Measurements from ENCODE around the gene FAM153A. TPM values are rescaled to one million over a fixed set of nuclear protein-coding genes. Genes with fewer than 3 reads are reported as not detected.
A peak's percentile ranks its signal among the peaks of the same experiment; 100 is the strongest.
"Not testable (repeated sequence)": the region's sequence is repeated elsewhere in the genome, so short reads cannot be mapped to it uniquely, and the experiment has no call there.

FAM153A gene
- total RNA-seq, 1 experiment from 2014 or later: 1.2 TPM

DNA sequence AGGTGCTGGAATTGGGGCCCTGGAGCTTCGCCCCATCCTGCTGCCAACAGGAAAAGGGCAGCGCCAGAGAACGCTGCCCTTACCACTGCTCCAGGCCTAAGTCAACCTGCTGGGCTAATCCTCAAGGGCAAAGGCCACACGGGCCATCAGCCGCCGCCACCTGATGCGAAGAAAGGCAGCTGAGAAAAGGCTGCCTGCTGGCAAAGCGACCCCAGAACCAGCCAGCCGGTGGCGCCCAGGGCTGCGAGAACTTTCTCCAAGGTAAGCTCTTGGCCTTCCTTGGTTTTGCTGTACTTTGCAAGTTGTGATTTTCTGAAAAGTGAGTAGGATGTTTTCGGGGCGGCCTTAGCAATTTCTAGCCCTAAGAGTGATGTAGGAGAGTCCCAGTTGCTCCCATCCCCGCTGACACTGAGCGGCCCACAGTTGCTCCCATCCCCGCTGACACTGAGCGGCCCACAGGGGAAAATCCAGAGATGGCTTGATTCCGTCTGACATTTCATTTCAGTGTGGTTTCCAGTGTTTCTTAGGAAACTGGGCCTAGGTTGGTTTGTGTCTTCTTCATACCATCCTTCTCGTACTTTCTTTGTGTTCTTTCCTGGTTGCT is 15.6 kb upstream of the FAM153A start:
- not testable (repeated sequence) for H3K4me1 Mint-ChIP-seq; H3K23ac ChIP-seq (ENCODE audit: insufficient read length, low read depth, low read length); H3K27me3 Mint-ChIP-seq (ENCODE audit: low read depth); H3K4me2 ChIP-seq (ENCODE audit: insufficient read depth, insufficient read length, low read length); DNase-seq; H4K91ac ChIP-seq (ENCODE audit: insufficient read length, low read depth, low read length); H2AK5ac ChIP-seq (ENCODE audit: insufficient read length, low read length); H3K4ac ChIP-seq (ENCODE audit: low read depth, low read length); H3K79me1 ChIP-seq (ENCODE audit: insufficient read depth, low read depth, low read length, poor library complexity, severe bottlenecking); H3K4me3 Mint-ChIP-seq; H3K18ac ChIP-seq (ENCODE audit: insufficient read length, low read depth, low read length); H3K36me3 Mint-ChIP-seq (ENCODE audit: insufficient read depth in 1 of 3, low read depth in 3 of 3); H3K27me3 ChIP-seq (ENCODE audit: insufficient read depth, low read length); H3K27ac Mint-ChIP-seq; H2BK5ac ChIP-seq (ENCODE audit: insufficient read length, low read length); H3K9me3 ChIP-seq (ENCODE audit: control insufficient read depth, low read depth, low read length); H2BK120ac ChIP-seq (ENCODE audit: low read depth, low read length, poor library complexity, severe bottlenecking); H3T11ph ChIP-seq (ENCODE audit: low read length); H3K27ac ChIP-seq (ENCODE audit: insufficient read length, low read depth, low read length); H2BK12ac ChIP-seq (ENCODE audit: insufficient read length, low read depth, low read length); H3K79me2 ChIP-seq (ENCODE audit: insufficient read depth, low read length); H4K8ac ChIP-seq (replicated peaks; ENCODE audit: insufficient read length, low read depth, low read length); H2AFZ ChIP-seq (ENCODE audit: low read length); H3K23me2 ChIP-seq (ENCODE audit: insufficient read length, low read depth, low read length, poor library complexity, severe bottlenecking); H3K14ac ChIP-seq (ENCODE audit: insufficient read depth, low read length); H3K4me1 ChIP-seq (ENCODE audit: insufficient read depth, low read length); H2BK20ac ChIP-seq (ENCODE audit: low read depth, low read length, poor library complexity, severe bottlenecking); H3K9ac ChIP-seq (ENCODE audit: extremely low read depth, insufficient read length, low read length); H3K56ac ChIP-seq (ENCODE audit: insufficient read length, low read depth, low read length); H3K9me3 Mint-ChIP-seq; H2BK15ac ChIP-seq (ENCODE audit: low read depth, low read length); H4K5ac ChIP-seq (ENCODE audit: insufficient read length, low read depth, low read length); H4K20me1 ChIP-seq (ENCODE audit: control insufficient read depth, insufficient read depth, insufficient read length)
- TF ChIP-seq, protein P1, sequence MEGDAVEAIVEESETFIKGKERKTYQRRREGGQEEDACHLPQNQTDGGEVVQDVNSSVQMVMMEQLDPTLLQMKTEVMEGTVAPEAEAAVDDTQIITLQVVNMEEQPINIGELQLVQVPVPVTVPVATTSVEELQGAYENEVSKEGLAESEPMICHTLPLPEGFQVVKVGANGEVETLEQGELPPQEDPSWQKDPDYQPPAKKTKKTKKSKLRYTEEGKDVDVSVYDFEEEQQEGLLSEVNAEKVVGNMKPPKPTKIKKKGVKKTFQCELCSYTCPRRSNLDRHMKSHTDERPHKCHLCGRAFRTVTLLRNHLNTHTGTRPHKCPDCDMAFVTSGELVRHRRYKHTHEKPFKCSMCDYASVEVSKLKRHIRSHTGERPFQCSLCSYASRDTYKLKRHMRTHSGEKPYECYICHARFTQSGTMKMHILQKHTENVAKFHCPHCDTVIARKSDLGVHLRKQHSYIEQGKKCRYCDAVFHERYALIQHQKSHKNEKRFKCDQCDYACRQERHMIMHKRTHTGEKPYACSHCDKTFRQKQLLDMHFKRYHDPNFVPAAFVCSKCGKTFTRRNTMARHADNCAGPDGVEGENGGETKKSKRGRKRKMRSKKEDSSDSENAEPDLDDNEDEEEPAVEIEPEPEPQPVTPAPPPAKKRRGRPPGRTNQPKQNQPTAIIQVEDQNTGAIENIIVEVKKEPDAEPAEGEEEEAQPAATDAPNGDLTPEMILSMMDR (conservative IDR thresholded peaks at IDR 0.05): 0 out of 3 replicates have a peak, but pooled peaks have one; percentile 10
- WGBS (ENCODE audit: extremely low coverage, insufficient read length, low lambda C conversion rate): no CpG with 5 or more reads among the region's 19 CpGs

DNA sequence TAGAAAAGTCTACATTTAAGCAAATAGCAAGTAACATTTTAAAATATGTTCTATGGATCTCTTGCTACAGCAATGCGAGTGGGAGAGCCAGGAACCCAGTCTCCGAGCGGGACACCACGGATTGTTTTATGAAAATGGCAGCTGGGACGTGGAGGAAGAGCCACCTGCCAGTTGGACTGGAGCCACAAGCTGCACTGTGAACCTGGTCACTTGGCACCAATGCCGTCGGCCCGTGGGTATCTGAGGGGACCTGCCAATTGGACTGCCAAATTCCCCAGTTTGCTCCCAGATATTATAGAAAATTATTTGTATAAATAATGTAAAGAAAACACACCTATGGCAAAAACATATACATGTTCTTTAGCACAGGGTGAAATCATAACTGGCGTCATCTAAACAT is 10.6 kb upstream of the FAM153A start:
- not testable (repeated sequence) for H3K14ac ChIP-seq (ENCODE audit: insufficient read depth, low read length); H2BK120ac ChIP-seq (ENCODE audit: low read depth, low read length, poor library complexity, severe bottlenecking); H3K4me2 ChIP-seq (ENCODE audit: insufficient read depth, insufficient read length, low read length); H3K9me3 Mint-ChIP-seq; H3K4ac ChIP-seq (ENCODE audit: low read depth, low read length); H3K4me1 Mint-ChIP-seq; H2BK5ac ChIP-seq (ENCODE audit: insufficient read length, low read length); H3K36me3 Mint-ChIP-seq (ENCODE audit: insufficient read depth in 1 of 3, low read depth in 3 of 3); H4K20me1 ChIP-seq (ENCODE audit: control insufficient read depth, insufficient read depth, insufficient read length); H3K27ac ChIP-seq (ENCODE audit: insufficient read length, low read depth, low read length); H4K8ac ChIP-seq (replicated peaks; ENCODE audit: insufficient read length, low read depth, low read length); H3K9me3 ChIP-seq (ENCODE audit: control insufficient read depth, low read depth, low read length); H4K5ac ChIP-seq (ENCODE audit: insufficient read length, low read depth, low read length); H3K27ac Mint-ChIP-seq; DNase-seq; H3K23ac ChIP-seq (ENCODE audit: insufficient read length, low read depth, low read length); H4K91ac ChIP-seq (ENCODE audit: insufficient read length, low read depth, low read length); H2AFZ ChIP-seq (ENCODE audit: low read length); H2BK20ac ChIP-seq (ENCODE audit: low read depth, low read length, poor library complexity, severe bottlenecking); H2BK12ac ChIP-seq (ENCODE audit: insufficient read length, low read depth, low read length); H3K56ac ChIP-seq (ENCODE audit: insufficient read length, low read depth, low read length); H3K4me3 Mint-ChIP-seq; H2BK15ac ChIP-seq (ENCODE audit: low read depth, low read length); H3K79me2 ChIP-seq (ENCODE audit: insufficient read depth, low read length); H3K4me1 ChIP-seq (ENCODE audit: insufficient read depth, low read length); H3K18ac ChIP-seq (ENCODE audit: insufficient read length, low read depth, low read length); H2AK5ac ChIP-seq (ENCODE audit: insufficient read length, low read length); H3K27me3 Mint-ChIP-seq (ENCODE audit: low read depth); H3K79me1 ChIP-seq (ENCODE audit: insufficient read depth, low read depth, low read length, poor library complexity, severe bottlenecking); H3T11ph ChIP-seq (ENCODE audit: low read length); H3K23me2 ChIP-seq (ENCODE audit: insufficient read length, low read depth, low read length, poor library complexity, severe bottlenecking); H3K9ac ChIP-seq (ENCODE audit: extremely low read depth, insufficient read length, low read length); H3K27me3 ChIP-seq (ENCODE audit: insufficient read depth, low read length)
- WGBS (ENCODE audit: extremely low coverage, insufficient read length, low lambda C conversion rate): no CpG with 5 or more reads among the region's 9 CpGs

Data from H9 (cell line).